GM23338 (cell line): ENCODE results near the gene SLU7.

Source experiments
- CTCF ChIP-seq, 2 experiments: fragments of 200-600 bp in 1 of 2; sonication (generic) in 1 of 2; conservative IDR thresholded peaks; 2 replicates each; pipeline versions ENCODE4 v1.5.1 to v1.6.1; 2016 to 2017; ENCODE audit warnings: antibody characterized with exemption in 2 of 2, low read depth in 2 of 2, mild to moderate bottlenecking in 2 of 2, moderate library complexity in 1 of 2
- EZH2 ChIP-seq: fragments of 200-600 bp; sonication (generic); IDR thresholded peaks from one replicate; pipeline ENCODE4 v1.8.0; 2017; ENCODE audit warnings: antibody characterized with exemption, mild to moderate bottlenecking, low read depth; ENCODE audit not compliant: unreplicated experiment
- EZH2phosphoT487 ChIP-seq: fragments of 200-600 bp; sonication (generic); IDR thresholded peaks from one replicate; pipeline ENCODE4 v1.8.1; 2018; ENCODE audit warnings: antibody characterized with exemption; ENCODE audit not compliant: unreplicated experiment

GRCh38 chr5:160460377-160461049 lies 41.6 kb upstream of the SLU7 start:
- TF ChIP-seq CTCF (conservative IDR thresholded peaks at IDR 0.05; ENCODE audit: low read depth in 2 of 2) (peak; percentile 17 to 36; a peak in 1 of 4 replicates), EZH2 (no peak), EZH2phosphoT487 (no peak)
